Measurements from ENCODE around the gene AFF3. TPM values are rescaled to one million over a fixed set of nuclear protein-coding genes. Genes with fewer than 3 reads are reported as not detected.

The AFF3 gene
- total RNA-seq, 2 donors from 2014 or later, result 9.9 to 20.1 TPM

DNA sequence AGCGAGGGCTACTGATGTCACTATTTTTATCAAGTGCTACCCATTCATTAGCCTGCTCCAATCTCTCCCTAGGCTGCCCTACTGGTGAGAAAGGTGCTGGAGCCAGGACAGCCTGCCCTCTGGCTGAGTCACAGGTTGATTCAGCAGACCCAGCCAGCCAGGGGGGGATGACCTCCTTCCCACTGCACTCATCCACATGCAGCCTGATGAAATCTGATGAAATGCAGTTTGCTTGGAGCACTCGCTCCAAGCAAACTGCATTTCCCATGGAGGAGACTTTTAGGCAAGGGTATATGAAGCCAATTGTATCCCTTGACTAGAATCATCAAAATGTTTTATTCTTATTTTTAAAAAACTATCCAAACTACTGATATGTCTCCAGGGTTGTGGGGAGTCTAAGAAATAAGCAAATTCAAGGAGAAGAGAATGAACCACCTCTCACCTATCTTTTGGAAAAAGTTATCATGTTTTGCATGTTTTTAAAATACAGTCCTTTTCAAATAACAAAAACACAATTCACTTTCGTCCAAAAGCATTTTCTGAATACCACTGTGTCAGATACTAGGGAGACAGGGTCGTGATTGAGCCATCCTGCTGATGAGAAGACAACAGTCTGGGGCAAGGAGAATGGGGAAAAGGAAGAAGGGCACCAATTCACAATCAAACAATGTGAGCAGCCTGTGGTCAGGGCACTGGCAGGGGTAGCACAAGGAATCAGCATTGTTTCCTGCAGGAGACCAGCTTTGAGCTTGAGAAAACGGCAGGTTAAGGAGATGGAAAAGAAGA, 128.3 kb downstream of the AFF3 start:
- peak; percentile 26 for DNase-seq (ENCODE audit: low spot score)

DNA sequence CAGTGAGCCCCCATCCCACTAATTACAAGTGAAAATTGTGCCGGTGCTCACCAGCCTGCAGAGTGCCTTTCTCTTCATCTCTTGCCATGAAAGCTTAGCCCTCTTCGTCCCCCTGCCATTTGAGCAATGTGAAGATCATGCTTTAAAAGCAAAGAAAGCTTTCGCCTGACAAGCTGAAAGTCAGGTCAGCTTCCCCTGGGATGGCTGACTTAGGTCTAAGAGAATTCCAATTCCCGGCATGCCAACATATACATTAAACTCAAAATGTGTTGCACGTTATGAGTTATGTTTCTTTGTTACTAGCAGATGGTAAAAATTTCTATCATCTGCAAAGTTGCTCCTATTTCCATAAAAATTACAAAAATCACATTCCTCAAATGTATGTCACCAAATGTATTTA, 129.8 kb downstream of the AFF3 start:
- no peak for DNase-seq (ENCODE audit: low spot score)
- no peak for ATAC-seq (ENCODE audit: insufficient number of reproducible peaks, low FRiP score, low read depth)
- Histone ChIP-seq H3K27ac (no peak overlapping the region), H3K4me3 (no peak overlapping the region), H3K36me3 (no peaks in the 10 kb centered on the region), H3K27me3 (replicated peaks; ENCODE audit: insufficient read depth) (no peaks in the 10 kb centered on the region), H3K4me1 (ENCODE audit: control insufficient read depth in 1 of 2, low read depth in 2 of 2) (peaks cover 0 to 12% of the 10 kb centered on the region in 2 donors), H3K9me3 (no peaks in the 10 kb centered on the region)
- TF ChIP-seq, protein P1, sequence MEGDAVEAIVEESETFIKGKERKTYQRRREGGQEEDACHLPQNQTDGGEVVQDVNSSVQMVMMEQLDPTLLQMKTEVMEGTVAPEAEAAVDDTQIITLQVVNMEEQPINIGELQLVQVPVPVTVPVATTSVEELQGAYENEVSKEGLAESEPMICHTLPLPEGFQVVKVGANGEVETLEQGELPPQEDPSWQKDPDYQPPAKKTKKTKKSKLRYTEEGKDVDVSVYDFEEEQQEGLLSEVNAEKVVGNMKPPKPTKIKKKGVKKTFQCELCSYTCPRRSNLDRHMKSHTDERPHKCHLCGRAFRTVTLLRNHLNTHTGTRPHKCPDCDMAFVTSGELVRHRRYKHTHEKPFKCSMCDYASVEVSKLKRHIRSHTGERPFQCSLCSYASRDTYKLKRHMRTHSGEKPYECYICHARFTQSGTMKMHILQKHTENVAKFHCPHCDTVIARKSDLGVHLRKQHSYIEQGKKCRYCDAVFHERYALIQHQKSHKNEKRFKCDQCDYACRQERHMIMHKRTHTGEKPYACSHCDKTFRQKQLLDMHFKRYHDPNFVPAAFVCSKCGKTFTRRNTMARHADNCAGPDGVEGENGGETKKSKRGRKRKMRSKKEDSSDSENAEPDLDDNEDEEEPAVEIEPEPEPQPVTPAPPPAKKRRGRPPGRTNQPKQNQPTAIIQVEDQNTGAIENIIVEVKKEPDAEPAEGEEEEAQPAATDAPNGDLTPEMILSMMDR (IDR thresholded peaks at IDR 0.05), result no peak

More for the DNA sequence above, 128.3 kb downstream of the AFF3 start:
- Histone ChIP-seq H3K9me3 (no peaks in the 10 kb centered on the region), H3K27ac (no peak overlapping the region), H3K4me3 (no peak overlapping the region), H3K27me3 (replicated peaks; ENCODE audit: insufficient read depth) (no peaks in the 10 kb centered on the region), H3K36me3 (no peaks in the 10 kb centered on the region), H3K4me1 (ENCODE audit: control insufficient read depth in 1 of 2, low read depth in 2 of 2) (peaks cover 6 to 25% of the 10 kb centered on the region in 2 donors)
- no peak for ATAC-seq (ENCODE audit: insufficient number of reproducible peaks, low FRiP score, low read depth)
- TF ChIP-seq, protein P1 (IDR thresholded peaks at IDR 0.05), result peak; percentile 28

DNA sequence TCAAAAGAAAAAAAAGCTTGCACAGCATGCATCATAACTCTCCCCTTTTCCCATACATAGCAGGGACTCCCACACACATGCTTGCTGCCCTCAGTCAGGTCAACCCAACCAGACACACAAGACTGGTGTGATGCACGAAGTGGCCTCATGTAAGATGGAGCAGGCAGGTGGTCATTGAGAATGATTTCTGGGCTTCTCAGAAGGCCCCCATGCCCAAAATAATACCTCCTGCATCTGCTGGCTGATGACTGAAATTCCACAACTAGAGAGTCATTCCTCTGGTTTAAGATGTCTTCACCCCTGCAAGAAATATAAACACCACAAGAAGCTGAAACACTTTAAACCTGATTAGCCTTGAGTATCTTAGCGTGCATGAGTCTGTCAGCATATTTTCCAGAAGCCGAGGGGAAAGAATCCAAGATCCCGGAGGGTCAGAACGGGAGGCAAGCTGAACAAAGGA, 131.1 kb downstream of the AFF3 start:
- DNase-seq (ENCODE audit: low spot score) (no peak), ATAC-seq (ENCODE audit: insufficient number of reproducible peaks, low FRiP score, low read depth) (no peak)
- H3K27ac ChIP-seq, result no peak overlapping the region
- TF ChIP-seq, protein P1 (IDR thresholded peaks at IDR 0.05), result no peak
- no peak overlapping the region for H3K4me3 ChIP-seq
- peaks cover 0 to 10% of the 10 kb centered on the region in 2 donors for H3K4me1 ChIP-seq (ENCODE audit: control insufficient read depth in 1 of 2, low read depth in 2 of 2)
- H3K9me3 ChIP-seq, result no peaks in the 10 kb centered on the region
- H3K36me3 ChIP-seq, result peaks cover 8% of the 10 kb centered on the region
- H3K27me3 ChIP-seq (replicated peaks; ENCODE audit: insufficient read depth), result no peaks in the 10 kb centered on the region

DNA sequence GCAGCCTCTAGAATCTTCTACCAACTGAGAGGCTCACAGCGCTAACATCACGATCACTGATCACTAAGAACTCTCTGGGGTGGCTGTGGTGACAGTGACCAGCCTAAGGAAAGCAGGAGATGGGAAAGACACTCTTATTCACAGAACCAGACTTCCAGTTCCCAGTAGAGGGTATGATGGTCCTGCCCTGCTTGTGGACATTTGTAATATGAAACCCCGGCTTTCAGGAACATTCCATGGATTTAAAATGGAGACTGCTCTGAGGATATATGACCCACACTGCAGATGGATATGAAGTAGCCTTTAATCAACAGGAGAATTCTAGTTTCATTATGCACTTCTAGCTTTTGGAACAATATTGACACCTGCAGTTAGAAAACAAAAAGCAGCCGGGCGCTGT, 131.8 kb downstream of the AFF3 start:
- TF ChIP-seq, protein P1 (IDR thresholded peaks at IDR 0.05), result no peak
- no peak for DNase-seq (ENCODE audit: low spot score)
- ATAC-seq (ENCODE audit: insufficient number of reproducible peaks, low FRiP score, low read depth), result no peak
- no peak overlapping the region for H3K27ac ChIP-seq
- H3K4me3 ChIP-seq, result no peak overlapping the region
- peaks cover 10% of the 10 kb centered on the region for H3K36me3 ChIP-seq
- no peaks in the 10 kb centered on the region for H3K9me3 ChIP-seq
- H3K27me3 ChIP-seq (replicated peaks; ENCODE audit: insufficient read depth), result no peaks in the 10 kb centered on the region
- peaks cover 0 to 10% of the 10 kb centered on the region in 2 donors for H3K4me1 ChIP-seq (ENCODE audit: control insufficient read depth in 1 of 2, low read depth in 2 of 2)

DNA sequence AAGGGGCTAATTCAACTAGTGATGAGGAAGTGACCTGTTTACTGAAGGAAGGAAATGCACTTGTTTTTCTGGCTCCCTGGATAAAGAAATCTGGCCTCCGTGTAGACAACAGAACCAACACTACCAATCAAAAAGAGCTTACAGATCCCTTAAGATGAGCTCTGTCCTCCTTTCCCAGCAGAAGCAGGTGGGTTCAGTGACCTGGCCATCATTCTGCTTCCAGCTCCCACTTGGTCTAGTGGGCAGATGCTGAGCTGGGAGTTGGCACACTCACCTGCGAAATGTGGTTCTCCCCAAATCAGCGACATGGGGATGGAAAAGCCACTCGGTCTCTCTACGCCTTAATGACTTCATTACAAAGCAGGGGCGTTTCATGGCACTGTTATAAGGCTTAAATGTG, 132.6 kb downstream of the AFF3 start:
- H3K9me3 ChIP-seq, result no peaks in the 10 kb centered on the region
- DNase-seq (ENCODE audit: low spot score), result no peak
- no peaks in the 10 kb centered on the region for H3K27me3 ChIP-seq (replicated peaks; ENCODE audit: insufficient read depth)
- peaks cover 0 to 10% of the 10 kb centered on the region in 2 donors for H3K4me1 ChIP-seq (ENCODE audit: control insufficient read depth in 1 of 2, low read depth in 2 of 2)
- no peak overlapping the region for H3K4me3 ChIP-seq
- H3K27ac ChIP-seq, result no peak overlapping the region
- no peak for ATAC-seq (ENCODE audit: insufficient number of reproducible peaks, low FRiP score, low read depth)
- TF ChIP-seq, protein P1 (IDR thresholded peaks at IDR 0.05), result no peak
- H3K36me3 ChIP-seq, result peaks cover 15% of the 10 kb centered on the region
